ENCODE results near the gene ADAMTS13. TPM values are rescaled to one million over a fixed set of nuclear protein-coding genes. Genes with fewer than 3 reads are reported as not detected.
A peak's percentile ranks its signal among the peaks of the same experiment; 100 is the strongest.

ADAMTS13 gene
- total and polyA plus RNA-seq, 8 donors = 1.2 to 11.1 (median 7.5) TPM

DNA sequence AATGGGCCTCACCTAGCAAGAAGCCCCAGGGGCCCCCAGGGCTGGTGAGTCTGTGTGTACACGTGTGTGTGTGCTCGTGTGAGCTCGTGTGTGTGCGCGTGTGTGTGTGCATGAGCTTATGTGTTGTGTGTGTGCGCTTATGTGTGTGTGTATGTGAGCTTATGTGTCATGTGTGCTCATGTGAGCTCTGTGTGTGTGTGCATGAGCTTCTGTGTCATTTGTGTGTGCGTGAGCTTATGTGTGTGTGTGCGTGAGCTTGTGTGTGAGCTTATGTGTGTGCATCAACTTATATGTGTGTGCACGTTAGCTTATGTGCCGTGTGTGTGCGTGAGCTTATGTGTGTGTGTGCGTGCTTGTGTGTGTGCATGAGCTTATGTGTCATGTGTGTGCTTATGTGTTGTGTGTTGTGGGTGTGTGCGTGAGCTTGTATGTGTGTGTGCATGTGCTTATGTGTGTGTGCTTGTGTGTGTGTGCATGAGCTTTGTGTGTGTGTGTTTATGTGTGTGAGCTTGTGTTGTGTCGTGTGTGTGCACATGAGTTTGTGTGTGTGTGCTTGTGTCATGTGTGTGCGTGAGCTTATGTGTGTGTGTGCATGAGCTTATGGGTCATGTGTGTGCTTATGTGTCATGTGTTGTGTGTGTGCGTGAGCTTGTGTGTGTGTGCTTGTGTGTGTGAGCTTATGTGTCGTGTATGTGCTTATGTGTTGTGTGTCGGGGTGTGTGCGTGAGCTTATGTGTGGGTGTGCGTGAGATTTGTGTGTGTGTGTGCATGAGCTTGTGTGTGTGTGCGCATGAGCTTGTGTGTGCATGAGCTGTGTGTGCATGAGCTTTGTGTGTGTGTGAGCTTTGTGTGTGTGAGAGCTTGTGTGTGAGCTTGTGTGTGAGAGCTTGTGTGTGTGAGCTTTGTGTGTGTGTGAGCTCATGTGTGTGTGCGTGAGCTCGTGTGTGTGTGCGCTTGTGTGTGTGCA is 73.4 kb downstream of the ADAMTS13 start:
- Histone ChIP-seq H3K4me3 (no peak overlapping the region), H3K27me3 (peaks cover 0 to 8% of the 10 kb centered on the region in 2 donors), H3K36me3 (no peaks in the 10 kb centered on the region), H3K4me1 (peaks cover 0 to 8% of the 10 kb centered on the region in 2 donors), H3K27ac (no peak overlapping the region), H3K9me3 (no peaks in the 10 kb centered on the region)
- no peak for TF ChIP-seq CTCF (IDR thresholded peaks at IDR 0.05)
- DNase-seq = no peak
- no peak for ATAC-seq
- intact Hi-C loops (cut with DNase I) = no loop called here

GRCh38 chr9:133496861-133497842 is 75.0 kb downstream of the ADAMTS13 start:
- Histone ChIP-seq H3K27ac (no peak overlapping the region), H3K9me3 (peaks cover 0 to 10% of the 10 kb centered on the region in 2 donors), H3K36me3 (no peaks in the 10 kb centered on the region), H3K27me3 (peaks cover 0 to 8% of the 10 kb centered on the region in 2 donors), H3K4me1 (peaks cover 0 to 2% of the 10 kb centered on the region in 2 donors), H3K4me3 (no peak overlapping the region)
- TF ChIP-seq CTCF (IDR thresholded peaks at IDR 0.05) = no peak
- ATAC-seq (no peak), DNase-seq (peak in 2 of 4 donors; percentile 35 to 66)
- intact Hi-C loops (cut with DNase I) = no loop called here

DNA sequence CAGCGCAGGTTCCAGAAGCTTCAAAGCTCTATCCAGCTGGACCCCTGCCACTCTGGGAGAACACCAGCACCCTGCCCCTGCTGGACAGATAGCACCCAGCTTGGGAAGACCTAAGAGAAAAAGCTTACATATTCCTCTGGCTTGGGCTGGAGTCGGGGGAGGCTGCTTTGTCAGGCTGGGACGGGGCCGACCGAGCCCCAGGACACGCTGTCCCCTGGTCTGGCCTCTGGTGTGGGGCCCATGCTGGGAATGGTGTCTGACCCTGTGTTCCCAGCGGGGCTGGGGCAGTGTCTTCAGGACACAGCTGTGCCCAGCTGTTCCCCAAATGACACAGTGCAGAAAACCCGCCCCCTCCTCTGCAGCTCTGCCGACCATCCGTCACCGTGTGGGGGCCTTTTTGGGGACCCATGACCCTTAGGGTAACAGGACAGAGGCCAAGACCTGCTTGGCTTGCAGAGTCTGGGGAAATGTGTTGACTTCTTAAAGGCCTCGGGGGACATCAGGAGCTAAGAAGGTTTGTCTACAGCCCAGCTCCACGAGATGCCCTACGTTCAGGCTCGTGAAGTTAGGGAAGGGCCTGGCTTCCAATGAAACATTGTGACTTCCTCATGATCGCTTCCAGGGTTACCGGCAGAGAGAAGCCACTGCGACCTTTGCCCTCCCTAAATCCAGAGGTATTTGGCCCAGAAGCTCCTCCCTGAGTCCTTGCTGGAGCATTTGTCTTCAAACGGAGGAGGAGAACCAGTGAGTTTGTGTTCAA is 77.1 kb downstream of the ADAMTS13 start:
- DNase-seq = peak in 2 of 4 donors; percentile 57 to 64
- H3K27me3 ChIP-seq = peaks cover 0 to 8% of the 10 kb centered on the region in 2 donors

DNA sequence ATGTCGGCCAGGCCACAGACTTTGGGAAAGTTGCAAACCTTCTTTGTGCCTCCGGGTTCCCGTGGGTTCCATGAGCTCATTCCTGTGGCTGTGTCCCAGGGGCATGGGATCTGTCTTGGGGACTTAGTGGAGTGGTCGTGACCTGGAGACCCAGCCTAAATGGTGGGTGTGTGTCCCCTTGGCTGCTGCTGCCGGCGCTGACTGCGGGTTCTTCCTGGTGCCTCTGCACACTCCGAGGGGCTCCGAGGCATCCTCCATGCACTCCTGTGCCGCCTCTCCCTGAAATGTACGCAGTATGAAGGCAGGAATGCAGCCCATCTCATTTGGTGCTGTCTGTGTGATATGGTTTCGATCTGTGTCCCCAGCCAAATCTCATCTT is 77.7 kb downstream of the ADAMTS13 start:
- no peak for TF ChIP-seq CTCF (IDR thresholded peaks at IDR 0.05)
- H3K4me1 ChIP-seq = peaks cover 0 to 2% of the 10 kb centered on the region in 2 donors
- H3K36me3 ChIP-seq = no peaks in the 10 kb centered on the region
- peaks cover 0 to 18% of the 10 kb centered on the region in 2 donors for H3K9me3 ChIP-seq
- H3K27me3 ChIP-seq = peaks cover 0 to 8% of the 10 kb centered on the region in 2 donors
- no peak overlapping the region for H3K27ac ChIP-seq
- intact Hi-C loops (cut with DNase I) = no loop called here
- DNase-seq (peak in 1 of 4 donors; percentile 37), ATAC-seq (no peak)
- H3K4me3 ChIP-seq = no peak overlapping the region

More for the DNA sequence above, 77.1 kb downstream of the ADAMTS13 start:
- no peak for ATAC-seq
- Histone ChIP-seq H3K27ac (no peak overlapping the region), H3K4me3 (no peak overlapping the region), H3K4me1 (peaks cover 0 to 2% of the 10 kb centered on the region in 2 donors), H3K9me3 (peaks cover 0 to 18% of the 10 kb centered on the region in 2 donors), H3K36me3 (no peaks in the 10 kb centered on the region)
- TF ChIP-seq CTCF (IDR thresholded peaks at IDR 0.05) = no peak
- intact Hi-C loops (cut with DNase I) = no loop called here
